Parathyroid adenoma (tissue), 2 donors: ENCODE measurements around the gene CCDC107.

Experiments
- H2AFZ ChIP-seq: fragments of 300-600 bp; sonication (generic); one replicate; pipeline ENCODE4 v1.7.0; 2017; ENCODE audit warnings: antibody characterized with exemption, mild to moderate bottlenecking
- H3K27ac ChIP-seq: fragments of 300-600 bp; sonication (generic); one replicate; pipeline ENCODE4 v1.7.0; 2017
- H3K27me3 ChIP-seq: fragments of 300-600 bp; sonication (generic); one replicate; pipeline ENCODE4 v1.7.0; 2017; ENCODE audit warnings: low read length; ENCODE audit not compliant: control insufficient read depth, insufficient read depth
- H3K36me3 ChIP-seq: fragments of 300-600 bp; sonication (generic); one replicate; pipeline ENCODE4 v1.7.0; 2017; ENCODE audit warnings: low read length; ENCODE audit not compliant: control insufficient read depth, insufficient read depth
- H3K4me1 ChIP-seq: fragments of 300-600 bp; sonication (generic); one replicate; pipeline ENCODE4 v1.7.0; 2017; ENCODE audit warnings: control low read depth
- H3K4me2 ChIP-seq: fragments of 300-600 bp; sonication (generic); one replicate; pipeline ENCODE4 v1.7.0; 2017; ENCODE audit warnings: low read length
- H3K4me3 ChIP-seq: fragments of 300-600 bp; sonication (generic); one replicate; pipeline ENCODE4 v1.7.0; 2017; ENCODE audit warnings: low read depth, low read length
- H3K79me2 ChIP-seq: fragments of 300-600 bp; sonication (generic); one replicate; pipeline ENCODE4 v1.7.0; 2017; ENCODE audit warnings: control low read depth
- H3K9ac ChIP-seq: fragments of 300-600 bp; sonication (generic); one replicate; pipeline ENCODE4 v1.7.0; 2017; ENCODE audit warnings: mild to moderate bottlenecking
- H3K9me3 ChIP-seq: fragments of 300-600 bp; sonication (generic); one replicate; pipeline ENCODE4 v1.7.0; 2017; ENCODE audit warnings: low read length; ENCODE audit not compliant: control insufficient read depth
- CTCF ChIP-seq: fragments of 300-600 bp; sonication (generic); IDR thresholded peaks from one replicate; pipeline ENCODE4 v1.7.0; 2017; ENCODE audit warnings: antibody characterized with exemption, mild to moderate bottlenecking
- donor health status: primary hyperparathyroidism.

CCDC107 gene

GRCh38 chr9:35667939-35668338 is 9.8 kb downstream of the CCDC107 start:
- TF ChIP-seq CTCF: no peak
- H3K27ac ChIP-seq: no peak overlapping the region
- no peak overlapping the region for H3K9ac ChIP-seq
- H3K4me3 ChIP-seq: no peak overlapping the region
- no peak overlapping the region for H3K4me2 ChIP-seq
- no peaks in the 10 kb centered on the region for H3K79me2 ChIP-seq
- peaks cover under 1% of the 10 kb centered on the region for H3K4me1 ChIP-seq
- H3K27me3 ChIP-seq: no peaks in the 10 kb centered on the region
- no peaks in the 10 kb centered on the region for H3K9me3 ChIP-seq
- no peaks in the 10 kb centered on the region for H3K36me3 ChIP-seq
- no peak overlapping the region for H2AFZ ChIP-seq

- H3K27ac ChIP-seq: no peak overlapping the region
These were observed 11.4 kb downstream of the CCDC107 start for GRCh38 chr9:35669331-35670145.

GRCh38 chr9:35673132-35674024 is 15.3 kb downstream of the CCDC107 start, which contains the start of gene CA9:
Gene CA9, plus strand, starts transcription at chr9:35673928. Its CDS starts 32 bp downstream, at chr9:35673960.
- no peaks in the 10 kb centered on the region for H3K79me2 ChIP-seq
- no peak within 1 kb of the TSS for H3K9ac ChIP-seq
- no peak within 1 kb of the TSS for H3K4me3 ChIP-seq
- peaks cover 7% of the 10 kb centered on the region for H3K4me1 ChIP-seq
- peak within 1 kb of the TSS; percentile 50 for H2AFZ ChIP-seq
- no peaks in the 10 kb centered on the region for H3K27me3 ChIP-seq
- H3K9me3 ChIP-seq: no peaks in the 10 kb centered on the region
- no peaks in the 10 kb centered on the region for H3K36me3 ChIP-seq
- H3K27ac ChIP-seq: no peak within 1 kb of the TSS
- no peak within 1 kb of the TSS for H3K4me2 ChIP-seq
- TF ChIP-seq CTCF: no peak

More at GRCh38 chr9:35669331-35670145, 11.4 kb downstream of the CCDC107 start:
- Histone ChIP-seq H2AFZ (peak overlapping the region; percentile 54), H3K4me1 (peaks cover 7% of the 10 kb centered on the region), H3K36me3 (no peaks in the 10 kb centered on the region), H3K4me2 (no peak overlapping the region), H3K9ac (no peak overlapping the region), H3K79me2 (no peaks in the 10 kb centered on the region), H3K27me3 (no peaks in the 10 kb centered on the region), H3K4me3 (no peak overlapping the region), H3K9me3 (no peaks in the 10 kb centered on the region)
- TF ChIP-seq CTCF: no peak

GRCh38 chr9:35674025-35674361 is 15.9 kb downstream of the CCDC107 start:
- TF ChIP-seq CTCF: no peak
- Histone ChIP-seq H3K9me3 (no peaks in the 10 kb centered on the region), H3K4me3 (no peak overlapping the region), H3K27me3 (no peaks in the 10 kb centered on the region), H2AFZ (peak overlapping the region; percentile 50), H3K36me3 (no peaks in the 10 kb centered on the region), H3K4me1 (peaks cover 7% of the 10 kb centered on the region), H3K4me2 (no peak overlapping the region), H3K27ac (no peak overlapping the region), H3K9ac (no peak overlapping the region), H3K79me2 (no peaks in the 10 kb centered on the region)
